Peyer's patch (tissue), 4 donors: ENCODE measurements around the gene ANKEF1. TPM values are rescaled to one million over a fixed set of nuclear protein-coding genes. Genes with fewer than 3 reads are reported as not detected.

Experiments used
- DNase-seq, 3 donors: peaks; one replicate each; pipeline ENCODE4 v3.0.0-alpha.2; 2017 to 2019
- H3K27ac ChIP-seq, 4 donors: fragments of 200-600 bp; sonication (generic); one replicate each; pipeline ENCODE4 v1.5.1; 2016 to 2019
- H3K27me3 ChIP-seq, 2 donors: fragments of 200-600 bp; sonication (generic); one replicate each; pipeline ENCODE4 v1.5.1; 2019
- H3K36me3 ChIP-seq, 3 donors: fragments of 200-600 bp; sonication (generic); one replicate each; pipeline ENCODE4 v1.5.1; 2016 to 2019
- H3K4me1 ChIP-seq, 4 donors: fragments of 200-600 bp; sonication (generic); one replicate each; pipeline ENCODE4 v1.5.1; 2016 to 2019
- H3K4me3 ChIP-seq, 4 donors: fragments of 200-600 bp; sonication (generic); 1 replicate in 3 of 4; 2 replicates in 1 of 4; pipeline ENCODE4 v1.5.1; 2016 to 2019; ENCODE audit warnings: mild to moderate bottlenecking in 1 of 4
- H3K9me3 ChIP-seq, 4 donors: fragments of 200-600 bp; sonication (generic); one replicate each; pipeline ENCODE4 v1.5.1; 2016 to 2019; ENCODE audit warnings: mild to moderate bottlenecking in 1 of 4
- CTCF ChIP-seq, 6 experiments: fragments of 450-650 bp in 4 of 6; fragments of 200-600 bp in 2 of 6; sonication (generic) in 1 of 6; IDR thresholded peaks; one replicate each; pipeline ENCODE4 v1.5.1; 2017 to 2019; ENCODE audit warnings: antibody characterized with exemption in 6 of 6, mild to moderate bottlenecking in 3 of 6, moderate library complexity in 1 of 6
- POLR2A ChIP-seq, 2 donors: fragments of 450-650 bp; IDR thresholded peaks; one replicate each; pipeline ENCODE4 v1.5.1; 2017; ENCODE audit warnings: antibody characterized with exemption in 2 of 2, mild to moderate bottlenecking in 2 of 2, moderate library complexity in 2 of 2
- total RNA-seq, 4 donors: library from RNA; depleted of rRNA; stranded (reverse); fragments of >200 nt; gene quantifications; one replicate each; pipeline ENCODE4 v1.1.0, GENCODE V29; 2016

The ANKEF1 gene
- total RNA-seq, 4 donors from 2014 or later: 3.3 to 10.2 (median 4.4) TPM

DNA sequence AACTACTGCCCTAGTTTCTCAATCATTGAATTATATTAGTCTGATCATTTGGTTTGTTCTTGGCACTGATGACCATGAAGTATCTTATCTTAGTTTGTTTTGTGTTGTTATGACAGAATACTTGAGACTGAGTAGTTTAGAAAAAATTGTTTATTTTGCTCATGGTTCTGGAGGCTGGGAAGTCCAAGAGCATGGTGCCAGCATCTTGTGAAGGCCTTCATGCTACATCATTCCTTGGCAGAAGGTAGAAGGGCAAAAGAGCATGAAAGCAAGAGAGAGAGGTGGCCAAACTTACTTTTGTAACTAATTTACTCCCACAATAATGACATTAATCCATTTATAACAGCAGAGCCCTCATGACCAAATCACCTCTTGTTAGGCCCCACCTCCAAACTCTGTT lies 40.1 kb upstream of the ANKEF1 start:
- no peaks in the 10 kb centered on the region for H3K27me3 ChIP-seq
- H3K9me3 ChIP-seq: peaks cover 0 to 3% (median 0%) of the 10 kb centered on the region in 4 donors
- DNase-seq: no peak
- H3K4me1 ChIP-seq: no peaks in the 10 kb centered on the region
- TF ChIP-seq CTCF (IDR thresholded peaks at IDR 0.05): no peak
- TF ChIP-seq POLR2A (IDR thresholded peaks at IDR 0.05): no peak
- no peaks in the 10 kb centered on the region for H3K36me3 ChIP-seq
- H3K4me3 ChIP-seq: no peak overlapping the region
- no peak overlapping the region for H3K27ac ChIP-seq

DNA sequence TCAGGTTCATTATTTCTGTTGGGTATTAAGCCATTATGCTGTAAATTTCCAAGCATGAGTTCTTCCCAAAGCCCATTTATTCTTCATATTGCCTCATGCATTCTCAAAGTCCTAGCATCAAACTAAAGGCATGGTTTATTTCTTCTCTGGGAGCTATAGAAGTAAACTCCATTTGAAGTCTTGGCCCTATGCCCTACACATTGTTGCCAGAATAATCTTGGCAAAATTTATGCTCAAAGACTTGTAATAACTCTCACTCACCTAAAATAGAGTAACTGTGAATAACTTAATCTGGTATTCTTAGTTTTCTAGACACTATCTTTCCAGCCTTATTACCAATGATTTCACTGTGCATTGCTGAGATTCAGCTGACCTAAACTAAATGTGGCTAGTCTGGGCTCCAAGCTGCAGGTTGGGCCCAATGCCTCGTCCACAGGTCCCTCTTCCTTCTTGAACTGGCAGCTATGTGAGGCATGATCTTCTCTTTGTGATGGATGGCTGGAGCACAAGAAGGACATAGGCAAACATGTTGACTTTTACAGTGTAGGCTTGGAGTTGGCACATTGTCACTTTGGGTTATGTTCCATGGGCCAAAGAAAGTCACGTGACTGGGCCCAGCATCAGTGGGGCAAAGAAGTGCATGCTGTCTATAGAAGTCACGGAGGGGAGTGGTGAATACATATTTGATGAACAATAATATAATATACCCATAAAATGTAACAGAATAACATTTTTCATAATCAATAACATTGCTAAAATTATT lies 39.1 kb upstream of the ANKEF1 start:
- H3K4me1 ChIP-seq: no peaks in the 10 kb centered on the region
- H3K36me3 ChIP-seq: no peaks in the 10 kb centered on the region
- DNase-seq: no peak
- no peak overlapping the region for H3K4me3 ChIP-seq
- no peak overlapping the region for H3K27ac ChIP-seq
- TF ChIP-seq POLR2A (IDR thresholded peaks at IDR 0.05) (no peak), CTCF (IDR thresholded peaks at IDR 0.05) (no peak)
- H3K27me3 ChIP-seq: no peaks in the 10 kb centered on the region
- H3K9me3 ChIP-seq: peaks cover 0 to 3% (median 0%) of the 10 kb centered on the region in 4 donors

GRCh38 chr20:9996944-9997343 lies 37.8 kb upstream of the ANKEF1 start:
- DNase-seq: no peak
- H3K4me3 ChIP-seq: no peak overlapping the region
- H3K9me3 ChIP-seq: peaks cover 0 to 3% (median 0%) of the 10 kb centered on the region in 4 donors
- TF ChIP-seq CTCF (IDR thresholded peaks at IDR 0.05): no peak
- TF ChIP-seq POLR2A (IDR thresholded peaks at IDR 0.05): no peak
- no peaks in the 10 kb centered on the region for H3K27me3 ChIP-seq
- H3K27ac ChIP-seq: no peak overlapping the region
- no peaks in the 10 kb centered on the region for H3K4me1 ChIP-seq
- H3K36me3 ChIP-seq: no peaks in the 10 kb centered on the region

DNA sequence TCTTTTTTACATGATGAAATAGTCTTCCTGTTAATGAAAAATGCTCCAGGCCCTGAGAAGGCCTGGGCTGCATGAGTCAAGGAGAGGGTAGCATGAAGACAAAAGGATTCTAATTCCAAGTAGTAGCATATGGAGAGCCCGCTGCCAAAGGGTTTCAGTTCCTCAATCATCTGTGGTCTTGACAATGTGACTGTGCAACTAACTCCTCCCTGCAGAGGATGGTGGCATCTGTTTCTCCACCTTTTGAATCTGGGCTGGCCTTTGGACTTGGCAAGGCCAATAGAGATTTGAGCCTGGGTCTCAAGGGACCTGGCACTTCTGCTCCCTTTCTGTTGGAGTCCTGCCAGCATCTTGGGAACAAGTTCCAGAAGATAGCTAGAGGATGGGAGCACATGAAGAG lies 35.1 kb upstream of the ANKEF1 start:
- no peak for DNase-seq
- TF ChIP-seq CTCF (IDR thresholded peaks at IDR 0.05): no peak
- TF ChIP-seq POLR2A (IDR thresholded peaks at IDR 0.05): no peak
- H3K9me3 ChIP-seq: peaks cover 0 to 3% (median 0%) of the 10 kb centered on the region in 4 donors

DNA sequence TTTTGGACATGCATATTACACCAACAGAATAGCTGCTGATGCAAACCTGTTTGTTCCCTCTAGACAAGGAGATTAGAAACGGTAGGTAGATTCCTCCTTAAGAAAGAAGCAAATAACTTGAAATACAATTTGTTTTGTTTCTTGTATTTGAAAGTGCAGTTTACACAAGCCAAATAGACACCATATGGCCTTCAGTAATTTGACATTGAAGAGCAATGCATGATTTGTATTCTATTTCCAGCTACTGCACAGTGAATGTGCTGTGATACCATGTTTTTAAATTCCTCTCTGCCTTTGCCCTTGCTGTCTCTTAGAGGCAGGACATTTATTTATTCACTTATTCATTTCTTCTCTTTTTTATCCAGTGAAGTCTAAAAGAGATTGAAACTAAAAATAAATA lies 31.9 kb upstream of the ANKEF1 start:
- Histone ChIP-seq H3K27me3 (no peaks in the 10 kb centered on the region), H3K9me3 (no peaks in the 10 kb centered on the region), H3K27ac (no peak overlapping the region), H3K4me1 (no peaks in the 10 kb centered on the region), H3K36me3 (no peaks in the 10 kb centered on the region), H3K4me3 (no peak overlapping the region)
- DNase-seq: no peak
- TF ChIP-seq POLR2A (IDR thresholded peaks at IDR 0.05): no peak
- TF ChIP-seq CTCF (IDR thresholded peaks at IDR 0.05): no peak

More for the DNA sequence above, 35.1 kb upstream of the ANKEF1 start:
- Histone ChIP-seq H3K27ac (no peak overlapping the region), H3K36me3 (no peaks in the 10 kb centered on the region), H3K4me3 (no peak overlapping the region), H3K4me1 (no peaks in the 10 kb centered on the region), H3K27me3 (no peaks in the 10 kb centered on the region)
